SK-N-SH (cell line): Measurements from ENCODE around the gene RWDD2A. TPM values are rescaled to one million over a fixed set of nuclear protein-coding genes. Genes with fewer than 3 reads are reported as not detected.

Experiments used
- CTCF ChIA-PET: fragments of 300-600, 350-600 bp; formaldehyde crosslinking; extraction: SDS; loops from one replicate; lab custom pipeline; 2021; lab: Yijun Ruan, JAX
- POLR2A ChIA-PET: fragments of 350-600 bp; sonication (Branson Sonifier 250); formaldehyde crosslinking; extraction: SDS; loops from one replicate; lab custom pipeline; 2020; ENCODE audit warnings: antibody characterized with exemption, inconsistent platforms; lab: Yijun Ruan, JAX
- DNase-seq: peaks from one replicate; pipeline ENCODE4 v3.0.0; 2012
- H2AFZ ChIP-seq: fragments of 200-600 bp; sonication (generic); 2 replicates; pipeline ENCODE4 v1.8.1; 2016; ENCODE audit warnings: antibody characterized with exemption, mild to moderate bottlenecking, low read depth
- H3F3A ChIP-seq: fragments of 200-600 bp; sonication (generic); replicated peaks from 2 replicates; pipeline ENCODE3; 2016; ENCODE audit warnings: antibody characterized with exemption, mild to moderate bottlenecking; ENCODE audit not compliant: insufficient read depth
- H3K27ac ChIP-seq, 2 experiments: fragments of 200-500 bp in 1 of 2; fragments of 200-600 bp in 1 of 2; sonication (Bioruptor generic) in 1 of 2; sonication (generic), shearing (Covaris generic) in 1 of 2; 2 replicates each; pipeline versions ENCODE4 v1.5.1 to v1.6.1; 2014 to 2016; ENCODE audit warnings: low read depth in 2 of 2, inconsistent platforms in 1 of 2, low read length in 1 of 2, mild to moderate bottlenecking in 1 of 2, mixed read lengths in 1 of 2
- H3K27me3 ChIP-seq: fragments of 200-600 bp; sonication (generic), shearing (Covaris generic); 2 replicates; pipeline ENCODE4 v1.6.1; 2016; ENCODE audit warnings: mixed run types; ENCODE audit not compliant: insufficient read depth
- H3K36me3 ChIP-seq, 2 experiments: fragments of 200-500 bp in 1 of 2; fragments of 200-600 bp in 1 of 2; sonication (Bioruptor generic) in 1 of 2; sonication (generic) in 1 of 2; replicated peaks in 1 of 2; 2 replicates each; pipeline versions ENCODE3 to v1.5.1; 2014 to 2016; ENCODE audit warnings: low read length in 1 of 2, mild to moderate bottlenecking in 1 of 2; ENCODE audit not compliant: insufficient read depth in 2 of 2, control insufficient read depth in 1 of 2
- H3K4me1 ChIP-seq, 2 experiments: fragments of 200-500 bp in 1 of 2; fragments of 200-600 bp in 1 of 2; sonication (Bioruptor generic) in 1 of 2; sonication (generic), shearing (Covaris generic) in 1 of 2; 2 replicates each; pipeline versions ENCODE4 v1.5.1 to v1.6.1; 2014 to 2016; ENCODE audit warnings: low read depth in 1 of 2, low read length in 1 of 2, mixed run types in 1 of 2; ENCODE audit not compliant: insufficient read depth in 2 of 2, control insufficient read depth in 1 of 2
- H3K4me2 ChIP-seq: fragments of 200-600 bp; sonication (generic), shearing (Covaris generic); 2 replicates; pipeline ENCODE4 v1.6.1; 2017; ENCODE audit warnings: mixed run types
- H3K4me3 ChIP-seq, 2 experiments: fragments of 200-500 bp in 1 of 2; fragments of 200-600 bp in 1 of 2; sonication (Bioruptor generic) in 1 of 2; sonication (generic), shearing (Covaris generic) in 1 of 2; 2 replicates each; pipeline versions ENCODE4 v1.5.1 to v1.8.1; 2014 to 2016; ENCODE audit warnings: low read depth in 2 of 2, inconsistent platforms in 1 of 2, low read length in 1 of 2, mild to moderate bottlenecking in 1 of 2, mixed read lengths in 1 of 2, moderate library complexity in 1 of 2
- H3K79me2 ChIP-seq: fragments of 200-600 bp; sonication (generic); 2 replicates; pipeline ENCODE4 v1.8.1; 2017; ENCODE audit warnings: mild to moderate bottlenecking; ENCODE audit not compliant: insufficient read depth
- H3K9ac ChIP-seq: fragments of 200-600 bp; sonication (generic); 2 replicates; pipeline ENCODE4 v1.6.1; 2017; ENCODE audit warnings: mixed run types
- H3K9me2 ChIP-seq: fragments of 200-600 bp; sonication (generic); 2 replicates; pipeline ENCODE4 v1.6.1; 2017; ENCODE audit warnings: mixed run types
- H3K9me3 ChIP-seq: fragments of 200-600 bp; sonication (generic); 2 replicates; pipeline ENCODE4 v1.6.1; 2017; ENCODE audit warnings: mixed run types, mild to moderate bottlenecking, moderate library complexity
- H4K20me1 ChIP-seq: fragments of 200-600 bp; sonication (generic); 2 replicates; pipeline ENCODE4 v1.6.1; 2017; ENCODE audit warnings: mild to moderate bottlenecking, mixed run types; ENCODE audit not compliant: insufficient read depth
- FOSL2 ChIP-seq: IDR thresholded peaks from 2 replicates; pipeline ENCODE4 v1.4.0; 2012; ENCODE audit warnings: low read depth, mild to moderate bottlenecking, moderate library complexity, borderline replicate concordance
- IRF3 ChIP-seq: fragments of 150-350 bp; IDR thresholded peaks from 2 replicates; pipeline ENCODE4 v1.6.1; 2016; ENCODE audit warnings: mild to moderate bottlenecking, low read depth, low read length
- MEF2A ChIP-seq: IDR thresholded peaks from 2 replicates; pipeline ENCODE4 v1.4.0; 2012; ENCODE audit warnings: low read depth, borderline replicate concordance
- NRF1 ChIP-seq: IDR thresholded peaks from 2 replicates; pipeline ENCODE4 v1.6.1; 2012; ENCODE audit warnings: low read depth, mild to moderate bottlenecking, low read length
- POLR2AphosphoS5 ChIP-seq: IDR thresholded peaks from 2 replicates; pipeline ENCODE4 v1.6.1; 2012; ENCODE audit warnings: low read depth, low read length
- RCOR1 ChIP-seq: fragments of 150-350 bp; IDR thresholded peaks from 2 replicates; pipeline ENCODE4 v1.6.1; 2017; ENCODE audit warnings: antibody characterized with exemption, low read length
- REST ChIP-seq: IDR thresholded peaks from 2 replicates; pipeline ENCODE4 v1.6.1; 2012; ENCODE audit warnings: mild to moderate bottlenecking, low read depth, low read length, moderate library complexity
- RFX5 ChIP-seq: IDR thresholded peaks from 2 replicates; pipeline ENCODE4 v1.6.1; 2012; ENCODE audit warnings: mild to moderate bottlenecking, improper control_type of control experiment, low read length
- RXRA ChIP-seq: IDR thresholded peaks from 2 replicates; pipeline ENCODE4 v1.4.0; 2012; ENCODE audit warnings: low read depth, mild to moderate bottlenecking, borderline replicate concordance
- SIN3A ChIP-seq: IDR thresholded peaks from 2 replicates; pipeline ENCODE4 v1.6.1; 2012; ENCODE audit warnings: low read depth, mild to moderate bottlenecking, low read length, moderate library complexity, borderline replicate concordance
- SMC3 ChIP-seq: IDR thresholded peaks from 2 replicates; pipeline ENCODE4 v1.6.1; 2012; ENCODE audit warnings: low read depth, low read length, improper control_type of control experiment
- TEAD4 ChIP-seq: IDR thresholded peaks from 2 replicates; pipeline ENCODE4 v1.4.0; 2012; ENCODE audit warnings: mild to moderate bottlenecking, borderline replicate concordance; ENCODE audit not compliant: insufficient read depth
- USF2 ChIP-seq: fragments of 150-350 bp; IDR thresholded peaks from 2 replicates; pipeline ENCODE4 v1.6.1; 2017; ENCODE audit warnings: antibody characterized with exemption, low read length, low read depth, borderline replicate concordance
- YY1 ChIP-seq: IDR thresholded peaks from 2 replicates; pipeline ENCODE4 v1.4.0; 2012; ENCODE audit warnings: low read depth, mild to moderate bottlenecking
- WGBS: methylation state at CpG from one replicate; pipeline ENCODE4 v1.1.6; 2017; ENCODE audit warnings: low lambda C conversion rate; 5-methylcytosine and 5-hydroxymethylcytosine counted together
- polyA plus RNA-seq, 3 experiments: library from polyadenylated mRNA; depleted of rRNA; stranded (reverse); fragments of >200 nt; gene quantifications; 2 replicates each; pipeline ENCODE4 v1.2.3, GENCODE V29; 2012

RWDD2A gene
- polyA plus RNA-seq, 1 of the 3 experiments (the other 2 are of a cell fraction) = 3.4 TPM

- H2AFZ ChIP-seq = no peak overlapping the region
- no peaks in the 10 kb centered on the region for H3F3A ChIP-seq
- WGBS = 92% methylated on average over 1 of the region's 1 CpG
- TF ChIP-seq RCOR1 (no peak), YY1 (no peak), RXRA (no peak), RFX5 (no peak), IRF3 (no peak), SMC3 (no peak), REST (no peak), MEF2A (no peak), POLR2AphosphoS5 (no peak), NRF1 (no peak), SIN3A (no peak), TEAD4 (no peak), FOSL2 (no peak), USF2 (no peak)
- TF ChIP-seq, all 33 proteins: peak for 0
- no peaks in the 10 kb centered on the region for H4K20me1 ChIP-seq
- H3K4me3 ChIP-seq = no peak overlapping the region
- H3K9me2 ChIP-seq = no peaks in the 10 kb centered on the region
- ChIA-PET POLR2A (no interaction called here), CTCF (interaction anchor here (1.0 to 1.7 kb wide), 3 partner anchors 9 to 93 kb away, joined by 3 to 8 read pairs (median 3); partner anchors contain the start of gene DOP1A)
- peaks cover 25 to 49% of the 10 kb centered on the region in 2 experiments for H3K36me3 ChIP-seq
- DNase-seq = no peak
- peaks cover 0 to 5% of the 10 kb centered on the region in 2 experiments; a peak in 1 of 4 replicates for H3K4me1 ChIP-seq
- no peaks in the 10 kb centered on the region for H3K27me3 ChIP-seq
- H3K27ac ChIP-seq = no peak overlapping the region; a peak in 1 of 4 replicates
- no peaks in the 10 kb centered on the region for H3K9me3 ChIP-seq
- no peak overlapping the region for H3K4me2 ChIP-seq
- H3K9ac ChIP-seq = no peak overlapping the region
- H3K79me2 ChIP-seq = no peaks in the 10 kb centered on the region
Observed at GRCh38 chr6:83160167-83160566, 33.0 kb upstream of the RWDD2A start.
